ENCODE results near the gene LIM2.

Gene LIM2

GRCh38 chr19:51339313-51339686 is 48.5 kb downstream of the LIM2 start:
- TF ChIP-seq REST (IDR thresholded peaks at IDR 0.05; ENCODE audit: insufficient read depth in 1 of 2, low read depth in 2 of 2, low read length in 2 of 2) (no peak), POLR2AphosphoS5 (IDR thresholded peaks at IDR 0.05; ENCODE audit: low read depth, low read length) (no peak), FOXP2 (optimal IDR thresholded peaks at IDR 0.05; ENCODE audit: borderline replicate concordance, extremely low read depth, extremely low read length, insufficient read depth) (no peak), SIN3A (IDR thresholded peaks at IDR 0.05; ENCODE audit: borderline replicate concordance, insufficient read depth, low read length) (no peak), TAF1 (IDR thresholded peaks at IDR 0.05; ENCODE audit: borderline replicate concordance, insufficient read depth, low read length) (no peak)

GRCh38 chr19:51338563-51339312 is 49.0 kb downstream of the LIM2 start:
- TF ChIP-seq TAF1 (IDR thresholded peaks at IDR 0.05; ENCODE audit: borderline replicate concordance, insufficient read depth, low read length): no peak

GRCh38 chr19:51337861-51338562 is 49.8 kb downstream of the LIM2 start:
- no peak for TF ChIP-seq TAF1 (IDR thresholded peaks at IDR 0.05; ENCODE audit: borderline replicate concordance, insufficient read depth, low read length)
- TF ChIP-seq SIN3A (IDR thresholded peaks at IDR 0.05; ENCODE audit: borderline replicate concordance, insufficient read depth, low read length): no peak

GRCh38 chr19:51337141-51337860 is 50.5 kb downstream of the LIM2 start:
- TF ChIP-seq REST (IDR thresholded peaks at IDR 0.05; ENCODE audit: insufficient read depth in 1 of 2, low read depth in 2 of 2, low read length in 2 of 2) (no peak), SIN3A (IDR thresholded peaks at IDR 0.05; ENCODE audit: borderline replicate concordance, insufficient read depth, low read length) (no peak), FOXP2 (optimal IDR thresholded peaks at IDR 0.05; ENCODE audit: borderline replicate concordance, extremely low read depth, extremely low read length, insufficient read depth) (no peak), POLR2AphosphoS5 (IDR thresholded peaks at IDR 0.05; ENCODE audit: low read depth, low read length) (no peak), TAF1 (IDR thresholded peaks at IDR 0.05; ENCODE audit: borderline replicate concordance, insufficient read depth, low read length) (no peak)

- no peak for TF ChIP-seq FOXP2 (optimal IDR thresholded peaks at IDR 0.05; ENCODE audit: borderline replicate concordance, extremely low read depth, extremely low read length, insufficient read depth)
- TF ChIP-seq POLR2AphosphoS5 (IDR thresholded peaks at IDR 0.05; ENCODE audit: low read depth, low read length): no peak
- no peak for TF ChIP-seq TAF1 (IDR thresholded peaks at IDR 0.05; ENCODE audit: borderline replicate concordance, insufficient read depth, low read length)
- no peak for TF ChIP-seq SIN3A (IDR thresholded peaks at IDR 0.05; ENCODE audit: borderline replicate concordance, insufficient read depth, low read length)
- TF ChIP-seq REST (IDR thresholded peaks at IDR 0.05; ENCODE audit: insufficient read depth in 1 of 2, low read depth in 2 of 2, low read length in 2 of 2): no peak
These were observed 53.8 kb downstream of the LIM2 start for GRCh38 chr19:51333836-51334460.
